Left ventricle myocardium inferior (tissue), 1 donor: ENCODE measurements around the gene PLEKHA7. TPM values are rescaled to one million over a fixed set of nuclear protein-coding genes. Genes with fewer than 3 reads are reported as not detected.
A peak's percentile ranks its signal among the peaks of the same experiment; 100 is the strongest.
"Not testable (repeated sequence)": the region's sequence is repeated elsewhere in the genome, so short reads cannot be mapped to it uniquely, and the experiment has no call there.

Experiments
- DNase-seq: peaks from one replicate; pipeline ENCODE4 v3.0.0-alpha.2; 2020
- H3K27ac ChIP-seq: fragments of 200-600 bp; replicated peaks from 2 replicates; pipeline ENCODE4 v1.8.0; 2021
- H3K27me3 ChIP-seq: fragments of 200-600 bp; 2 replicates; pipeline ENCODE4 v1.8.0; 2021; ENCODE audit warnings: low read depth
- H3K36me3 ChIP-seq: fragments of 200-600 bp; 2 replicates; pipeline ENCODE4 v1.8.0; 2021
- H3K4me1 ChIP-seq: fragments of 200-600 bp; 2 replicates; pipeline ENCODE4 v1.8.0; 2021
- H3K4me3 ChIP-seq: fragments of 200-600 bp; 2 replicates; pipeline ENCODE4 v1.8.0; 2021; ENCODE audit warnings: mild to moderate bottlenecking, moderate library complexity
- H3K9me3 ChIP-seq: fragments of 200-600 bp; replicated peaks from 2 replicates; pipeline ENCODE4 v1.8.0; 2021
- intact Hi-C: fragments of 100-400 bp; cut with micrococcal nuclease; formaldehyde crosslinking; loops from one replicate; pipeline ENCODE4 v1.11.0; 2022
- total RNA-seq: library from RNA; stranded (reverse); fragmentation: NEBNext Ultra II Directional; extraction: Animal tissue kit (Norgen Biotek cat#: 25700); gene quantifications from one replicate; pipeline ENCODE4 v1.2.1, GENCODE V29; 2021
- TF ChIP-seq, protein P1 (sequence below): fragments of 200-600 bp; IDR thresholded peaks from 2 replicates; pipeline ENCODE4 v1.8.0; 2021; ENCODE audit warnings: antibody characterized with exemption, mild to moderate bottlenecking, borderline replicate concordance
- donor health status: DM: no; HTN: yes; CAD: no; lungs with severe emphysema.

Gene PLEKHA7
- total RNA-seq, 1 donor from 2014 or later: 33.2 TPM

- H3K27me3 ChIP-seq: no peaks in the 10 kb centered on the region
- H3K36me3 ChIP-seq: peaks cover 7% of the 10 kb centered on the region
- DNase-seq: no peak
- no peak overlapping the region for H3K27ac ChIP-seq
- H3K4me3 ChIP-seq: no peak overlapping the region
- peaks cover 50% of the 10 kb centered on the region for H3K4me1 ChIP-seq
- no peaks in the 10 kb centered on the region for H3K9me3 ChIP-seq
- intact Hi-C loops: no loop called here
- TF ChIP-seq, protein P1, sequence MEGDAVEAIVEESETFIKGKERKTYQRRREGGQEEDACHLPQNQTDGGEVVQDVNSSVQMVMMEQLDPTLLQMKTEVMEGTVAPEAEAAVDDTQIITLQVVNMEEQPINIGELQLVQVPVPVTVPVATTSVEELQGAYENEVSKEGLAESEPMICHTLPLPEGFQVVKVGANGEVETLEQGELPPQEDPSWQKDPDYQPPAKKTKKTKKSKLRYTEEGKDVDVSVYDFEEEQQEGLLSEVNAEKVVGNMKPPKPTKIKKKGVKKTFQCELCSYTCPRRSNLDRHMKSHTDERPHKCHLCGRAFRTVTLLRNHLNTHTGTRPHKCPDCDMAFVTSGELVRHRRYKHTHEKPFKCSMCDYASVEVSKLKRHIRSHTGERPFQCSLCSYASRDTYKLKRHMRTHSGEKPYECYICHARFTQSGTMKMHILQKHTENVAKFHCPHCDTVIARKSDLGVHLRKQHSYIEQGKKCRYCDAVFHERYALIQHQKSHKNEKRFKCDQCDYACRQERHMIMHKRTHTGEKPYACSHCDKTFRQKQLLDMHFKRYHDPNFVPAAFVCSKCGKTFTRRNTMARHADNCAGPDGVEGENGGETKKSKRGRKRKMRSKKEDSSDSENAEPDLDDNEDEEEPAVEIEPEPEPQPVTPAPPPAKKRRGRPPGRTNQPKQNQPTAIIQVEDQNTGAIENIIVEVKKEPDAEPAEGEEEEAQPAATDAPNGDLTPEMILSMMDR: no peak
Observed at GRCh38 chr11:16873289-16873688, 140.9 kb downstream of the PLEKHA7 start.

DNA sequence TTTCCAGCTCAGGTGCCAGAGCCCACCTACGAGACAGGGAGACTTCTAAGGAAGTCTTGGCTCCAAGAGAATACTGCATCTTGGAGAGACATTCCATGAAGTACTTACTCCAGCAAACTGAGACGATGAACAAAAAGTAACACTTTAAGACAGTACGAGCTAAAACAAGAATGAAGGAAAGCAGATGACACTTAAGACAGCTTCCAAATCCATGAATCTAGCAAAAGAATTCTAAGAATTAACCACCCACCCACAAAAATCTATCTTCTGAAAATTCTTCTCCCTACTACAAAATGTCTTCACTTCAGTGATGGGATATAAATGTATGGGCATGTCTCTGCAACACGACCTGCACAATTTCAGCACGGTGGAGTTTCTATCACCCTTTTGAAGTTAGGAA is 142.8 kb downstream of the PLEKHA7 start:
- TF ChIP-seq, protein P1: no peak
- DNase-seq: no peak
- Histone ChIP-seq H3K27ac (no peak overlapping the region), H3K9me3 (no peaks in the 10 kb centered on the region), H3K27me3 (no peaks in the 10 kb centered on the region), H3K4me3 (no peak overlapping the region), H3K4me1 (peaks cover 32% of the 10 kb centered on the region), H3K36me3 (peaks cover 9% of the 10 kb centered on the region)
- intact Hi-C loops: no loop called here

DNA sequence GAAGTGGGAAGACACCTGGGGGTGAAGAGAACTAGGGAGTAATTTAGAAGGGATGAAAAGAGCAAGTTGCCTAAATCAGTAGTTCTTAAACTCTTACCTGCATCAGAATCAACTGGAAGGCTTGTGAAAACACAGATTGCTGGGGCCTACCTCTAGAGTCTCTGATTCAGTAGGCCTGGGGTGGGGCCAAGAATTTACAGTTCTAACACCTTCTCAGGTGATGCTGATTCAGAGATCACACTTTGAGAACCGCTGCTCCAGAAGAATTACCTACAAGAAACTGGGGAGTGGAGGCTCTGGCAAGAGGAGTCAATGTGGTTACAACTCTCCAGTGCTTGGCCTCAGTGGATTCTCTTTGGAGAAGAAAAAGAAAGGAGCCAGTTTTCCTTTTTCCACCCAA is 147.1 kb downstream of the PLEKHA7 start:
- Histone ChIP-seq H3K4me3 (no peak overlapping the region), H3K9me3 (no peaks in the 10 kb centered on the region), H3K27me3 (no peaks in the 10 kb centered on the region), H3K4me1 (peaks cover 21% of the 10 kb centered on the region), H3K36me3 (peaks cover 9% of the 10 kb centered on the region), H3K27ac (no peak overlapping the region)
- intact Hi-C loops: no loop called here
- TF ChIP-seq, protein P1: no peak
- no peak for DNase-seq

DNA sequence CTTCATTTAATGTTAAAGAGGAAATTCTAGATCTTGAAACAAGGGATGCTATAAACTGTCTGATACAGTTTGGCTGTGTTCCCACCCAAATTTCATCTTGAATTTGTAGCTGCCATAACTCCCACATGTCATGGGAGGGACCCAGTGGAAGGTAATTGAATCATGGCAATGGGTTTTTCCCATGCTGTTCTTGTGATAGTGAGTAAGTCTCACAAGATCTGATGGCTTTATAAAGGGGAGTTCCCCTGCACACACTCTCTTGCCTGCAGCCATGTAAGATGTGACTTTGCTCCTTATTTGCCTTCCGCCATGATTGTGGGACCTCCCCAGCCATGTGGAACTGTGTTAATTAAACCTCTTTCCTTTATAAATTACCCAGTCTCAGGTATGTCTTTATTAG is 149.8 kb downstream of the PLEKHA7 start:
- peaks cover 47% of the 10 kb centered on the region for H3K4me1 ChIP-seq
- H3K9me3 ChIP-seq, H3K27me3 ChIP-seq, DNase-seq, H3K27ac ChIP-seq, H3K36me3 ChIP-seq, intact Hi-C loops, H3K4me3 ChIP-seq: not testable (repeated sequence)

DNA sequence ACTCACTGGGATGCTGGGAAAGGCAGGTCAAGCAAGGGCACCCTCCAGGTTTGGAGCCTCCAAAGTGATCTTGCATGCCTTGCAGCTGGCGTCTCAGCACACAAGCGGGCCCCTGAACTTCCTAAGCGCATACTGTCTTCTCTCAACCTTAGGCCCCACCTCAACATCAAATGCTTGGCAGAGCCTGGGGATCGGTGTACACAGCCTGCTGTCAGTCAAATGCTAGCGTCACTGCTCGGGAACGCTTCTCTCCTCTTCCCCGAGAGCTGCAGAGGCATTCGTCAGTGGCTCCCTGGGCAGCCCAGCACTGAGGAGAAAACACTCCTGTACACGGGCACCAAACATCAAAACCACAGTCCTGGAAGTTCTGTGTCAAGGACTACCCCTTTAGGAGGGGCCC is 150.8 kb downstream of the PLEKHA7 start:
- TF ChIP-seq, protein P1: no peak
- peak overlapping the region; percentile 31 for H3K27ac ChIP-seq
- peak; percentile 25 for DNase-seq

DNA sequence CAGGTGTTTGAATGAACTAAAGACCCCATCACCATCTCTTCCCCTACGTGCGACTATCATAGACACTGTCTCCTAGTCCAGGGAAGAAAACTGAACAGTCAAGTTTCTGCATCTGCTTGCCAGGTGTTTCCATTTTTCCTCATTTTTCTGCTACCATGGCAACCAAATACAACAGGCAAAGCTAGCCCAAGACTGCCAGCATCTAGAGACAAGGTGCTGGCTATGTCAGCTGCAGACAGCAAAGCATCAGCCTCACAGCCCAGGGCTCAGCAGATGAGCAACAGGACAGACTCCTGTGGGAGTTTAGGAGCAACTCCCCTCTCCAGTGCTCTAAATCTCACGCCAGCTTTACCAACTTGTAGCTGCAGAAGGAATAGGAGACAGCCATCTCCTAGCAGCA is 151.5 kb downstream of the PLEKHA7 start:
- Histone ChIP-seq H3K27me3 (no peaks in the 10 kb centered on the region), H3K36me3 (no peaks in the 10 kb centered on the region), H3K9me3 (no peaks in the 10 kb centered on the region), H3K4me3 (no peak overlapping the region), H3K27ac (peak overlapping the region; percentile 31), H3K4me1 (peaks cover 56% of the 10 kb centered on the region)
- intact Hi-C loops: no loop called here
- no peak for DNase-seq
- TF ChIP-seq, protein P1: no peak

More for the DNA sequence above, 150.8 kb downstream of the PLEKHA7 start:
- intact Hi-C loops: no loop called here
- Histone ChIP-seq H3K36me3 (peaks cover 2% of the 10 kb centered on the region), H3K4me1 (peaks cover 49% of the 10 kb centered on the region), H3K27me3 (no peaks in the 10 kb centered on the region), H3K9me3 (no peaks in the 10 kb centered on the region), H3K4me3 (no peak overlapping the region)
